T47D (cell line): Measurements from ENCODE around the gene LLGL1.

ENCODE experiments used
- DNase-seq, 2 experiments: peaks; one replicate each; pipeline versions ENCODE4 v3.0.0 to v3.0.0-alpha.2; 2011 to 2012; ENCODE audit warnings: low read depth in 1 of 2, low spot score in 1 of 2
- JUND ChIP-seq: IDR thresholded peaks from 2 replicates; pipeline ENCODE4 v1.6.1; 2012; ENCODE audit warnings: low read depth
- in situ Hi-C: cut with HindIII; loops from 2 replicates; pipeline ENCODE4 v1.10.0; 2016; ENCODE audit warnings: low sequenced_read_pairs, low pct_unique_long_range_greater_than_20kb

Gene LLGL1

GRCh38 chr17:18280766-18281371 lies 55.4 kb downstream of the LLGL1 start:
- no peak for DNase-seq
- TF ChIP-seq JUND = no peak
- in situ Hi-C loops = no loop called here

- no peak for TF ChIP-seq JUND
- DNase-seq = no peak
- in situ Hi-C loops = no loop called here
These were observed 56.4 kb downstream of the LLGL1 start for GRCh38 chr17:18281788-18282187.

GRCh38 chr17:18285296-18285695 lies 59.9 kb downstream of the LLGL1 start:
- TF ChIP-seq JUND = no peak
- in situ Hi-C loops = no loop called here
- no peak for DNase-seq

- DNase-seq = no peak
- in situ Hi-C loops = no loop called here
- TF ChIP-seq JUND = no peak
These were observed 66.5 kb downstream of the LLGL1 start for GRCh38 chr17:18291718-18292540.
